Loucy (cell line): ENCODE measurements around the gene FAM3C.

ENCODE experiments used
- CTCF ChIP-seq: fragments of 200-600 bp; sonication (generic); conservative IDR thresholded peaks from 2 replicates; pipeline ENCODE4 v1.5.1; 2014; ENCODE audit warnings: mild to moderate bottlenecking, antibody characterized with exemption, low read length
- EZH2phosphoT487 ChIP-seq: fragments of 200-600 bp; IDR thresholded peaks from 2 replicates; pipeline ENCODE4 v1.6.1; 2018; ENCODE audit warnings: antibody characterized with exemption, mild to moderate bottlenecking, moderate library complexity, borderline replicate concordance

GRCh38 chr7:121416533-121416932 is 20.4 kb upstream of the FAM3C start:
- TF ChIP-seq CTCF (no peak), EZH2phosphoT487 (no peak)
